ENCODE data around the gene DHRSX. TPM values are rescaled to one million over a fixed set of nuclear protein-coding genes. Genes with fewer than 3 reads are reported as not detected.

DHRSX gene
- polyA plus RNA-seq, 2 of the 4 experiments (the other 2 are of a cell fraction) = 32.1 to 56.3 TPM

- no peak overlapping the region for H3K4me3 ChIP-seq
- H3K4me1 ChIP-seq = peaks cover 18% of the 10 kb centered on the region
- H3K27ac ChIP-seq = peak overlapping the region; percentile 38 to 40; a peak in 4 of 6 replicates
- H3K9me3 ChIP-seq = peaks cover 17% of the 10 kb centered on the region
- no peak for ATAC-seq
- no peak for DNase-seq (ENCODE audit: low read depth in 1 of 2, low spot score in 1 of 2)
- WGBS (ENCODE audit: missing lambda C conversion rate) = 55% methylated on average over 14 of the region's 14 CpGs
- H3K4me2 ChIP-seq = peak overlapping the region; percentile 35; the same call in 2 of the 3 replicates
- ChIA-PET POLR2A (no interaction called here), CTCF (no interaction called here)
- FAIRE-seq = no peak
- TF ChIP-seq JUNB (IDR thresholded peaks at IDR 0.05) = no peak
- no peak for TF ChIP-seq NPAS2 (CRISPR knock-in tag; IDR thresholded peaks at IDR 0.05; ENCODE audit: borderline replicate concordance)
- no peak for TF ChIP-seq PHF8 (IDR thresholded peaks at IDR 0.05; ENCODE audit: borderline replicate concordance, low read depth)
- no peak for TF ChIP-seq FOXS1 (CRISPR knock-in tag; IDR thresholded peaks at IDR 0.05)
- TF ChIP-seq RAD21 (conservative IDR thresholded peaks at IDR 0.05 in 1 of 2, IDR thresholded peaks at IDR 0.05 in 1 of 2) = no peak
- no peak for TF ChIP-seq ZC3H11A (IDR thresholded peaks at IDR 0.05)
- no peak for TF ChIP-seq USF2 (IDR thresholded peaks at IDR 0.05)
- no peak for TF ChIP-seq KDM5A (IDR thresholded peaks at IDR 0.05)
- no peak for TF ChIP-seq CBX2 (IDR thresholded peaks at IDR 0.05; ENCODE audit: borderline replicate concordance, low read depth)
- TF ChIP-seq RARB (CRISPR knock-in tag; IDR thresholded peaks at IDR 0.05) = no peak
- no peak for TF ChIP-seq EP300 (IDR thresholded peaks at IDR 0.05)
- no peak for TF ChIP-seq MAX (IDR thresholded peaks at IDR 0.05)
- TF ChIP-seq, protein P1, sequence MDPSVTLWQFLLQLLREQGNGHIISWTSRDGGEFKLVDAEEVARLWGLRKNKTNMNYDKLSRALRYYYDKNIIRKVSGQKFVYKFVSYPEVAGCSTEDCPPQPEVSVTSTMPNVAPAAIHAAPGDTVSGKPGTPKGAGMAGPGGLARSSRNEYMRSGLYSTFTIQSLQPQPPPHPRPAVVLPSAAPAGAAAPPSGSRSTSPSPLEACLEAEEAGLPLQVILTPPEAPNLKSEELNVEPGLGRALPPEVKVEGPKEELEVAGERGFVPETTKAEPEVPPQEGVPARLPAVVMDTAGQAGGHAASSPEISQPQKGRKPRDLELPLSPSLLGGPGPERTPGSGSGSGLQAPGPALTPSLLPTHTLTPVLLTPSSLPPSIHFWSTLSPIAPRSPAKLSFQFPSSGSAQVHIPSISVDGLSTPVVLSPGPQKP (IDR thresholded peaks at IDR 0.05; ENCODE audit: low read depth, low read length) = no peak
- no peak for TF ChIP-seq PBX3 (IDR thresholded peaks at IDR 0.05)
- TF ChIP-seq HDAC2 (IDR thresholded peaks at IDR 0.05) = no peak
- no peak for TF ChIP-seq RFX5 (IDR thresholded peaks at IDR 0.05)
- no peak for TF ChIP-seq TP53 (CRISPR knock-in tag; IDR thresholded peaks at IDR 0.05)
- no peak for TF ChIP-seq EHMT2 (IDR thresholded peaks at IDR 0.05; ENCODE audit: low read depth)
- no peak for TF ChIP-seq MYC (IDR thresholded peaks at IDR 0.05; ENCODE audit: borderline replicate concordance, low read length)
Measured at GRCh38 chrX:2188330-2188792, 312.4 kb downstream of the DHRSX start.

DNA sequence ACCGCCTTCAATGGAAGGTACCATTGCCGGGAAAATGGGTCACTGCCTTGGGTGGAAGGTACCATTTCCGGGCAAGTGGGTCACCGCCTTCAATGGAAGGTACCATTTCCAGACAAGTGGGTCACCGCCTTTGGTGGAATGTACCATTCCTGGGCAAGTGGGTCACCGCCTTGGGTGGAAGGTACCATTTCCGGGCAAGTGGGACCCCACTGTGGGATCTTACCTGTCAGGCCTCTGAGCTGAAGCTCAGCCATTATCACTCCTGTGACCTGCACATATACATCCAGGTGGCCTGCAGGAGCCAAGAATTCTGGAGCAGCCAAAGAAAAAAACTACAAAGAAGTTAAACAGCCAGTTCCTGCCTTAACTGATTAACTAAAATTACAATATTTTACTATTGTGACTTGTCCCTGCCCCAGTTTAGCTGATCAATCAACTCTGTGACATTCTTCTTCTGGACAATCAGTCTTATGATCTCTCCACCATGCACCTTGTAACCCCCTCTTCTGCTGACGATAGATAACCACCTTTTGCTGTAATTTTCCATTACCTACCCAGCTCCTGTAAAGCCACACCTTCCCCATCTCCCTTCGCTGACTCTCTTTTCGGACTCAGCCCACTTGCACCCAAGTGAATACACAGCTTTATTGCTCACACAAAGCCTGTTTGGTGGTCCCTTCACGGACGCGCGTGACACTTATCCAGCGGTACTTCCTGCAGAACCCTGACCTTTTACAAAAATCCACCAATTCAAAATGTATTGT, 313.2 kb downstream of the DHRSX start:
- H3K4me3 ChIP-seq = no peak overlapping the region
- CTCF ChIA-PET = no interaction called here
- peaks cover 17% of the 10 kb centered on the region for H3K9me3 ChIP-seq
- 94% methylated on average over 13 of the region's 15 CpGs for WGBS (ENCODE audit: missing lambda C conversion rate)
- DNase-seq (ENCODE audit: low read depth in 1 of 2, low spot score in 1 of 2) (no peak), ATAC-seq (no peak), FAIRE-seq (no peak)
- POLR2A ChIA-PET = no interaction called here
- peak overlapping the region; percentile 35; the same call in 1 of the 3 replicates for H3K4me2 ChIP-seq
- peaks cover 26% of the 10 kb centered on the region for H3K4me1 ChIP-seq
- H3K27ac ChIP-seq = no peak overlapping the region; a peak in 2 of 6 replicates
- no peak for TF ChIP-seq HOXB5 (CRISPR knock-in tag; IDR thresholded peaks at IDR 0.05)
- no peak for TF ChIP-seq RNF2 (IDR thresholded peaks at IDR 0.05; ENCODE audit: borderline replicate concordance, low read depth)
- no peak for TF ChIP-seq EHF (CRISPR knock-in tag; IDR thresholded peaks at IDR 0.05)
- TF ChIP-seq, protein P2, sequence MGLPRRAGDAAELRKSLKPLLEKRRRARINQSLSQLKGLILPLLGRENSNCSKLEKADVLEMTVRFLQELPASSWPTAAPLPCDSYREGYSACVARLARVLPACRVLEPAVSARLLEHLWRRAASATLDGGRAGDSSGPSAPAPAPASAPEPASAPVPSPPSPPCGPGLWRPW (IDR thresholded peaks at IDR 0.05) = no peak
- no peak for TF ChIP-seq CHD4 (IDR thresholded peaks at IDR 0.05; ENCODE audit: borderline replicate concordance)
- TF ChIP-seq CBX2 (IDR thresholded peaks at IDR 0.05; ENCODE audit: borderline replicate concordance, low read depth) = no peak
- no peak for TF ChIP-seq USF2 (IDR thresholded peaks at IDR 0.05)
- no peak for TF ChIP-seq KDM5A (IDR thresholded peaks at IDR 0.05)
- no peak for TF ChIP-seq NPAS2 (CRISPR knock-in tag; IDR thresholded peaks at IDR 0.05; ENCODE audit: borderline replicate concordance)
- TF ChIP-seq CHD2 (IDR thresholded peaks at IDR 0.05; ENCODE audit: low read length, partially characterized antibody) = no peak
- TF ChIP-seq ZNF302 (CRISPR knock-in tag; IDR thresholded peaks at IDR 0.05) = no peak
- TF ChIP-seq FOSL2 (IDR thresholded peaks at IDR 0.05) = no peak
- TF ChIP-seq FOSL2 (CRISPR knock-in tag; IDR thresholded peaks at IDR 0.05) = no peak
- TF ChIP-seq TFCP2L1 (CRISPR knock-in tag; IDR thresholded peaks at IDR 0.05) = no peak

Measured in A549 (cell line).